Thyroid gland (tissue), 4 donors: ENCODE measurements around the gene ZNF641. TPM values are rescaled to one million over a fixed set of nuclear protein-coding genes. Genes with fewer than 3 reads are reported as not detected.

Experiments used
- DNase-seq, 2 donors: peaks; one replicate each; pipeline ENCODE4 v3.0.0-alpha.2; 2019
- H3K27ac ChIP-seq, 3 donors: fragments of 200-600 bp; sonication (generic); 1 replicate in 2 of 3; 2 replicates in 1 of 3; pipeline ENCODE4 v1.5.1; 2016 to 2019; ENCODE audit warnings: mild to moderate bottlenecking in 1 of 3, moderate library complexity in 1 of 3
- H3K27me3 ChIP-seq: fragments of 200-600 bp; sonication (generic); one replicate; pipeline ENCODE4 v1.5.1; 2019
- H3K36me3 ChIP-seq, 2 donors: fragments of 200-600 bp; sonication (generic); one replicate each; pipeline ENCODE4 v1.5.1; 2016 to 2019
- H3K4me1 ChIP-seq, 2 donors: fragments of 200-600 bp; sonication (generic); one replicate each; pipeline ENCODE4 v1.5.1; 2017 to 2019
- H3K4me3 ChIP-seq, 3 donors: fragments of 200-600 bp; sonication (generic); replicated peaks in 1 of 3; 1 replicate in 2 of 3; 2 replicates in 1 of 3; pipeline ENCODE4 v1.5.1; 2016; ENCODE audit warnings: mild to moderate bottlenecking in 1 of 3
- H3K9me3 ChIP-seq: fragments of 200-600 bp; sonication (generic); one replicate; pipeline ENCODE4 v1.5.1; 2017
- CTCF ChIP-seq, 6 experiments: fragments of 200-600 bp in 3 of 6; fragments of 450-650 bp in 3 of 6; sonication (generic) in 3 of 6; IDR thresholded peaks; one replicate each; pipeline ENCODE4 v1.5.1; 2016 to 2019; ENCODE audit warnings: antibody characterized with exemption in 6 of 6, mild to moderate bottlenecking in 2 of 6, inconsistent platforms in 1 of 6, moderate library complexity in 1 of 6
- POLR2A ChIP-seq, 2 donors: fragments of 450-650 bp; IDR thresholded peaks; one replicate each; pipeline ENCODE4 v1.6.1; 2017; ENCODE audit warnings: antibody characterized with exemption in 2 of 2, mild to moderate bottlenecking in 2 of 2, moderate library complexity in 1 of 2
- WGBS, 2 donors: methylation state at CpG; one replicate each; pipeline ENCODE4 v1.1.5; 2017; 5-methylcytosine and 5-hydroxymethylcytosine counted together
- intact Hi-C: fragments of 100-400 bp; cut with DNase I; formaldehyde crosslinking; loops from one replicate; pipeline ENCODE4 v1.15.1; 2023
- total RNA-seq, 4 donors: library from RNA; depleted of rRNA; stranded (reverse); fragments of >200 nt; gene quantifications; one replicate each; pipeline ENCODE4 v1.2.3, GENCODE V29; 2016

Gene ZNF641
- total RNA-seq, 4 donors from 2014 or later = 19.1 to 119 (median 29.9) TPM

- no peak overlapping the region for H3K27ac ChIP-seq
- H3K36me3 ChIP-seq = no peaks in the 10 kb centered on the region
- no peak for TF ChIP-seq CTCF (IDR thresholded peaks at IDR 0.05)
- TF ChIP-seq POLR2A (IDR thresholded peaks at IDR 0.05) = no peak
- H3K4me1 ChIP-seq = no peaks in the 10 kb centered on the region
- H3K9me3 ChIP-seq = no peaks in the 10 kb centered on the region
- intact Hi-C loops = no loop called here
- H3K27me3 ChIP-seq = no peaks in the 10 kb centered on the region
- WGBS, 2 donors = 89 to 90% methylated on average over 42 to 44 of the region's 55 CpGs
- H3K4me3 ChIP-seq = no peak overlapping the region
- no peak for DNase-seq
Measured at GRCh38 chr12:48329199-48329939, 21.4 kb downstream of the ZNF641 start.

GRCh38 chr12:48316491-48316890 is 34.2 kb downstream of the ZNF641 start:
- H3K27ac ChIP-seq = no peak overlapping the region
- no peak overlapping the region for H3K4me3 ChIP-seq
- TF ChIP-seq CTCF (IDR thresholded peaks at IDR 0.05) (no peak), POLR2A (IDR thresholded peaks at IDR 0.05) (no peak)
- intact Hi-C loops = no loop called here
- H3K4me1 ChIP-seq = no peaks in the 10 kb centered on the region
- H3K36me3 ChIP-seq = no peaks in the 10 kb centered on the region
- 79 to 83% methylated on average over 2 of the region's 2 CpGs for WGBS, 2 donors
- no peak for DNase-seq
- no peaks in the 10 kb centered on the region for H3K9me3 ChIP-seq
- no peaks in the 10 kb centered on the region for H3K27me3 ChIP-seq

GRCh38 chr12:48311313-48311712 is 39.4 kb downstream of the ZNF641 start:
- intact Hi-C loops = no loop called here
- H3K4me1 ChIP-seq = no peaks in the 10 kb centered on the region
- H3K27ac ChIP-seq = no peak overlapping the region
- no peaks in the 10 kb centered on the region for H3K27me3 ChIP-seq
- no peak for DNase-seq
- H3K4me3 ChIP-seq = no peak overlapping the region
- H3K36me3 ChIP-seq = no peaks in the 10 kb centered on the region
- no peak for TF ChIP-seq CTCF (IDR thresholded peaks at IDR 0.05)
- TF ChIP-seq POLR2A (IDR thresholded peaks at IDR 0.05) = no peak
- H3K9me3 ChIP-seq = no peaks in the 10 kb centered on the region
- WGBS, 2 donors = 43 to 54% methylated on average over 3 of the region's 3 CpGs

- DNase-seq = no peak
- no peak overlapping the region for H3K4me3 ChIP-seq
- intact Hi-C loops = no loop called here
- no peaks in the 10 kb centered on the region for H3K27me3 ChIP-seq
- no peak overlapping the region for H3K27ac ChIP-seq
- no peak for TF ChIP-seq CTCF (IDR thresholded peaks at IDR 0.05)
- no peak for TF ChIP-seq POLR2A (IDR thresholded peaks at IDR 0.05)
- WGBS, 2 donors = 94% methylated on average over 13 of the region's 13 CpGs
- H3K36me3 ChIP-seq = no peaks in the 10 kb centered on the region
- no peaks in the 10 kb centered on the region for H3K4me1 ChIP-seq
- no peaks in the 10 kb centered on the region for H3K9me3 ChIP-seq
Measured at GRCh38 chr12:48307269-48307668, 43.5 kb downstream of the ZNF641 start.

GRCh38 chr12:48305190-48305589 is 45.5 kb downstream of the ZNF641 start:
- H3K9me3 ChIP-seq = no peaks in the 10 kb centered on the region

More at GRCh38 chr12:48305190-48305589, 45.5 kb downstream of the ZNF641 start:
- WGBS, 2 donors = 85 to 90% methylated on average over 2 of the region's 2 CpGs
- intact Hi-C loops = no loop called here
- TF ChIP-seq CTCF (IDR thresholded peaks at IDR 0.05) = no peak
- TF ChIP-seq POLR2A (IDR thresholded peaks at IDR 0.05) = no peak
- Histone ChIP-seq H3K27ac (no peak overlapping the region), H3K4me3 (no peak overlapping the region), H3K27me3 (no peaks in the 10 kb centered on the region), H3K4me1 (no peaks in the 10 kb centered on the region), H3K36me3 (no peaks in the 10 kb centered on the region)
- no peak for DNase-seq
